GM21528 (cell line): ENCODE data around the gene PLXNA4.

Source experiments
- ATAC-seq: cut with Tn5 transposase; IDR thresholded peaks from one replicate; pipeline ENCODE4 v1.9.1; 2021; ENCODE audit warnings: mild to moderate bottlenecking, moderate library complexity; ENCODE audit not compliant: unreplicated experiment, low FRiP score

The PLXNA4 gene

GRCh38 chr7:132164558-132165125 lies 411.6 kb downstream of the PLXNA4 start:
- no peak for ATAC-seq

- no peak for ATAC-seq
Observed at GRCh38 chr7:132162556-132163144, 413.6 kb downstream of the PLXNA4 start.

DNA sequence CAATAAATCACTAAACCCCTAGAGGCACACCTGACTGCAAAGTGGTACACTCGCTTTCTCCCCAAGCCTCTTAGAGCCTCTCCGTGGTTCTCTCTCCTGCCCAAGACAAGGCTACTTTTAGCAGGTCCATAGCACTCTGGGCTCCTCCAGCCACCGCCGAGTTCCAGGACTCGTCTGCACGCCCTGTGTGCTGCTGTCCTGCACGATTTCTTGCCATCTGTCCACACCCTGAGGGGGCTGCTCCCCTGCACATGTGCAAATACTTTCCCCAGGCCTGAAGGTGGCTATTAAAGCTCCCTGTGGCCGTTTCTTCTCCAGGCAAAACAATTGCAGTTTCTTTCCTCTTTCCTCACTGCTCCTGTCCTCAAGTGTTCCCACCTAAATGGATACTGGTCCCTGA lies 414.3 kb downstream of the PLXNA4 start:
- ATAC-seq: no peak

DNA sequence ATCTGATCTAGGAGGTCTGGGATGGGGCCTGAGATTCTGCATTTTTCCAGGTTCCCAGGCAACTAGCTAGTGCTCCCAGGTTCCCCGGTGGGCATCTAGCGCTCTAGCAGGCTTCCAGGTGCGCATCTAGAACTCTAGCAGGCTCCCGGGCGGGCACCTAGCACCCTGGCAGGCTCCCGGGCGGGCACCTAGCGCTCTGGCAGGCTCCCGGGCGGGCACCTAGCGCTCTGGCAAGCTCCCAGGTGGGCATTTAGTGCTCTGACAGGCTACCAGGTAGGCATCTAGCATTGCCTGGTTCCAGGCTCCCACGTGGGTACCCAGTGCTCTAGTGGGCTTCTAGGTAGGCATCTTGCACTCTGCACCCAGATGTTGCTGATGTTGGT lies 414.7 kb downstream of the PLXNA4 start:
- no peak for ATAC-seq

DNA sequence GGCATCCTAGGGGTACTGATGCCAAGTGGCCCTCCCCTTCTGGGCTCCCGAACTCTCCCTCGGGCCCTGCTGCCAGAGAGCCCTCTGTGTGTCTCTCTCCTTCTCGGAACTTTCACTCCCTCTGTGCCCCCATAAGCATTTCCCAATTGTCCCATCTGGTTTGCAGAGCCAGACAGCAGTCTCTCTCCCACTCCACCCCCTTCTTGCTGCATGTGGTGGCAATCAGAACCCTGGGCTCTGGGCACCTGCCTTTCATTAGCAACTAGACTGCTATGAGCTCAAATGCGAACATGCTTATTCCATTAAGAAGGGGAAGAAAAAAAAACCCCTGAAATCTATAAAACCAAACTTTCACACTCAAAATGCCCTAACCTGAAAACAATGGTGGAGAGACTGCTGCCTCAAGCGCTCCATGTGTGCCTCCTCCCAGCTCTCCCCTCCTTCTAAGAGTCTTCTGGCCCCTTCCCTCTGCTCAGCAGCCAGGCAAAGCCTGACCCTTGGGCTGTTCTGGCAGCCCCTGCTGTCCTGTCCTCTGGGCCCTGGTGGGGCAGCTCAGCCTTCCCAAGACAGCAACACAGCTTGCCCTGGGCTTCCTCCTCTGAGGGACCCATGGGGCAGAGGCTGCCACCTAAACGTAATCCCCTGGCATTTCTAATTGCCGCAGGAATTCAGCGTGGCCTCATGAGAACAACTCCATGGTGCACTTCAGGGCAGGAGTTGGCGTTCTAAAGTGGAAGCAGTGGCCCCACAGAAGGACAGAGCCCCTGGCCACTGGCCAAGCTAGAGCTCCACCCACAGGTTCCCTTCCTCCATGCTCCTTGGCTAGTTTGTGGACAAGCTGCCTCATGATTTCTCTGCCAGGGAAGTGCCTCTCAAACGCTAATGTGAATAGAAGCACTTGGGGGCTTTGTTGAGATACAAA lies 415.4 kb downstream of the PLXNA4 start:
- ATAC-seq: no peak

DNA sequence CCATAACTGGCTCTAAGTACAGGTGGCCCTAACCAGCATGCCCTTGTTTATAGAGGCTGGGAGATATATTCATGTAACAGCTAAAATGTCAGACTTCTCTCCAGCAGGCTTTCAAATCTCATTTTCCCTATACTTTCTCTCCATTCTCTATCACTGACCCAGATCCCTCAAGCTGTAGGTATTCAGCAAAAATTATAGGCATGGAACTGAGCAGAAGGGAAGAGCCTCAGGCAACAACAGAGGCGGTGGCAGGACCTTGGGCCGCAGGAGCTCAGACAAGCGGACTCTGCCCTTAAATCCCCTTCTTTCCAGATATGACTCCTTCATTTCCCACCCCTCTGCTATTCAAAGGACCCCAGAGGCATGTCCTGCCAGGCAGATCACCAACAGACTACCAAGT lies 417.4 kb downstream of the PLXNA4 start:
- no peak for ATAC-seq

- ATAC-seq: no peak
Observed at GRCh38 chr7:132158166-132158565, 418.1 kb downstream of the PLXNA4 start.

DNA sequence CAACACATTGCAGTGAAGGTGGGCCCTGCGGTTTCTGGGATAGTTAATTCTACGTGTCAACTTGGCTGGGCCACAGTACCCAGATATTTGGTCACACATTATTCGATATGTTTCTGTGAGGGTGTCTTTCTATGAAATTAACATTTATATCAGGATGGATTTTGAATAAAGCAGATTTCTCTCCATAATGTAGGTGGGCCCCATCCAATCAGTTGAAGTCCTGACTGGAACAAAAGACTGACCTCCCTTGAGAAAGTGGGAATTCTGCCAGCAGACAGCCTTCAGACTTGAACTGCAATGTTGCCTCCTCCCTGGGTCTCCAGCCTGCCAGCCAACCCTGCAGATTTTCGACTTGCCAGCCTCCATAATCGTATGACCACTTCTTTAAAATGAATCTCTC lies 420.6 kb downstream of the PLXNA4 start:
- no peak for ATAC-seq

GRCh38 chr7:132154695-132155471 lies 421.4 kb downstream of the PLXNA4 start:
- ATAC-seq: no peak

DNA sequence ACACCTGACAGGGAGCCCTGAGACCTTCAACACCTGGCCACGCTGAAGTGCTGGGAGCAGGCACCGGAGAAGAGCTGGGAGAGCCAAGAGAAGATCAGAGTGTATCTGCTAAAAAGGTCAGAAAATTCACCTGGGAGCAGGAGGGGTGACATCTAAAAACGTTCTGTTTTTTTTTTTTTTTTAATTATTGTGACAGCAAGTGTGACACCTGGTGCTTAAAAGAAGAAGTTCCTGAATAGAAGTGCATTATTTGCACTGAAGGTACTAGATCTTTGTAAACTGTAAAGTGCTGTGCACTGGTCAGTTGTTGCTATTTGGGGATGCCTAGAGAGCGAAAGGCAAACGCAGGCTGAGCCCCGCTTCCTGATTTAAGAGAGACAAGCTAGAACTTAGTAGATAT lies 422.0 kb downstream of the PLXNA4 start:
- no peak for ATAC-seq

- no peak for ATAC-seq
Observed at GRCh38 chr7:132152131-132152889, 424.0 kb downstream of the PLXNA4 start.

DNA sequence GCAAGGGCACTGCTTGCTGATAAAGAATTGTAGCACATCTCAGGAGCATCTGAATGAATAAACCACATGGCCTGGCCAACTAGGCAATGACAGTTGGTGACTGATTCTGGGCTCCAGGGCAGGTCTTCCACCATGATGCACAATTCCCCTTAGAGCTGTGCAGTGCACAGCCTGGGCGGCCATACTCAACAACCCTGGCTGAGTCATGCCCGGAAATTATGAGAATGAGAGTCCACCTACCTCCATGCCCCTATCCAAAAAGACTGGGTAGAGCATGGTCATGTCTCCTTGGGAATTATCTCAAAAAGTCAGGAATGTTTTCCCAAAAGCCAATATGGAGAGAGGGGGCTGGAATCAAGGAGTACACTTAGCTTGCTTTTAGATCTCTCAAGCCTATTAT lies 425.6 kb downstream of the PLXNA4 start:
- ATAC-seq: no peak

DNA sequence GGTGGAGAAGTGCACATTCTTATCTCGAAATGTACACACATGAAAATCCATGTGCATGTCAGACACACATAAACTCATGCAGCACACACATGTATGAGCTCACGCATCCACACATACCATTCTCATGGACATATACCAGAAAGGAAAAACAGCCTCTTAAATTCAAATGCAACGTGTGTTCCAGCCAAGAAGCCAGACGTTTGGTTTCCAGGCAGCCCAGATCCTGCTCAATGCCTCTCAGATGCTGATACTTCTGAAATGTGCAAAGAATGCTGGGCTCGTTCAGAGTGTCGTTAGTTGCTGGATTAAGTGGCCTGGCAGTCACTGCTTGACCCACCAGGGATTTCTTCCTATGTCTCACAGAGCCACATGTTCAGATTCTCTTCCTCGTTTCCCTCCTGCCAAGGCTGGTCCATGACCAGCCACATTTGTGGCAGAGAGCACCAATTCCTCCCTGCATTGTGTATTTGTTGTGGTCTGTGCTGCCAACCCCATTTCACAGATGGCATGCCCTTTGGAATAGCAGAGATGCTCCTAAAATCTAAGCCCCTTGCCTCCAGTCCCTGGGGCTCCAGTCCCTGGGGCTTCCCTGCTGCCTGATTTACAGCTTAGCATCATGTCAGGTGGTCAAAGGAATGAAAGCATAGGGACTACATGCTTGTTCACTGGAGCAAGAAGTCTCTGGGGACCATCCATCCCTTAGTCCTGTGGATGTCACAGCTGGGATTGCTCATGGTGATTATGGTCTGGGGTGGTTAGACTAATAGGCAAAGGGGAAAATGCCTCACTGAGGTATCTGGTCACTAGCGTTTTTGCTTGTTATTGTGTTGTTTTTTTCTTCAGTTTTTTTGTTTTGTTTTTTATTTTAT lies 426.6 kb downstream of the PLXNA4 start:
- ATAC-seq: no peak

GRCh38 chr7:132148876-132149275 lies 427.4 kb downstream of the PLXNA4 start:
- no peak for ATAC-seq

DNA sequence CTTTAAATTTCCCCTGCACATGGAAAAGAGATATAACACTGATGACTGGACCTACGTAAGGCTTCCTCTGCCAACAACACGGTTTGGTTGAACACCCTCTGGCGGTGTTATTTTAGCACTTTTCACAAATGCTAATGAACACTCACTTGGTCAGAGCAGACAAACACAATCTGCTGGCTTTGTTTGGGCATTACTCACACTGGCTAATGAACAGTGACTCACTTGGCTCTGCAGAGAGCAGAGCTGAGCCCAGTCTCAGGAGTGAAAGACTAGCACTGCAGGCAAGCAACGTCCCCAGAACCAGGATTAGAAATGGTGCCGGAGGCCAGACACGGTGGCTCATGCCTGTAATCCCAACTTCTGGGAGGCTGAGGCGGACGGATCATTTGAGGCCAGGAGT lies 430.8 kb downstream of the PLXNA4 start:
- ATAC-seq: no peak

DNA sequence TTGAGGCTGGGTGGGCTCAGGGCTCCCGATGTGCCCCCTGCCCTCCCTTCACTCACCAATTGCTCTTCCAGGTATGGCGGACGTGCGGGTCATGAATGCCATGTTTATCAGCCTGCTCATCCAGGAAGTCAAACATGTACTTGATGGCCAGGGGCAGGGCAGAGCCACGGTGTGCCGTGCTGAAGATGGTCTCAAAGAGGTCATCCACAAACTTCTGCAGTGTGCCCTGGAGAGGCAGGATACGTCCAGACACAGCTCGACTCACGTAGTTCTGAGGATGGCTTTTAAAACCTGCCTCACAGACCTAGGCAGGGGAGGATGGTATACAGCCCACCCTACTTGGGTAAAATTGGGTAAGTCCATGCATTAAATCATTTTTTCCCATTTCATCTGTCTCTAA lies 431.2 kb downstream of the PLXNA4 start:
- ATAC-seq: no peak

DNA sequence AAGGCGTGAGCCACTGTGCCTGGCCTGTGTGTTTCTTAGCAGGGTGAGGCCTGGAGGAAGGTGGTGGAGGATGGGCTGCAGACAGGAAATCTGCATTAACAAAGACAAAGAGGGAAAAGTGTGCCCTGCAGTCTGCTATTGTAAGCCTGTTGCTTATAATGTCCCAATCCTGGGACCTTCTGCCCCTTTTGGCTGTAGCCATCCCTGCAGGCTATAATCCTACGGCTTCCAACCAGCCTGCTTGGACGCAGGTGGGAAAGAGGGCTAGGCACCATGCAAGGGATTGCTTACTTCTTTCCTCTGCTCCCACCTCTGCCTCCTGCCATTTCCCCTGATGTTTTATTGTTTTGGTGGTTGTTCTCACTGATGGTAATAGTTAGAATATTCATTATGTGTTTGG lies 434.3 kb downstream of the PLXNA4 start:
- no peak for ATAC-seq

GRCh38 chr7:132141109-132141508 lies 435.2 kb downstream of the PLXNA4 start:
- no peak for ATAC-seq

- no peak for ATAC-seq
Observed at GRCh38 chr7:132140341-132140740, 435.9 kb downstream of the PLXNA4 start.
